GM12865 (cell line): ENCODE results near the gene NT5C.

ENCODE experiments used
- DNase-seq: peaks from one replicate; pipeline ENCODE4 v3.0.0; 2010; ENCODE audit warnings: low read depth
- H3K4me3 ChIP-seq: 2 replicates; pipeline ENCODE4 v1.5.1; 2011; ENCODE audit warnings: mild to moderate bottlenecking, low read depth, low read length, control low read depth
- TF ChIP-seq, protein P1 (sequence below): IDR thresholded peaks from 2 replicates; pipeline ENCODE4 v1.5.1; 2011; ENCODE audit warnings: low read length, control low read depth, low read depth, inconsistent platforms; ENCODE audit not compliant: insufficient read depth; ENCODE audit errors: missing control alignments

Gene NT5C

DNA sequence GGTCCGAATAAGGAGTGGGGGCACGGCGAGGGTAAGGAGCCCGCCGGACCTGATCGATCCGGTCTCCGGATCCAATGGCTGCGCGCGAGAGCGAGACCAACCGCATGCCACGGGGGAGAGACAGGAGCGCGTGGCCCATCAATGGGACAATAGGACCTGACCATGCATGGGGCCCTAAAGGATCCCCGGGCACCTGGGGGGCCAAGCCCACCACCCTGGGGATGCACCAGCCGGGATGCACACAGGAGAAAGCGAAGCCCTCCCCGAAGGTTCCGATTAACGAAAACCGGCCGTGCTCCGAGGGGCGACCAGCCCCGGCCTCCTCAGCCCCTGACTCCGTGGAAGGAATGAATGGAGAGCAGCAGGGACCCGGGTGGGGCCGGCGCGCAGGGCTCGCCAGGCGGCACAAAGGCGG lies 22.2 kb upstream of the NT5C start:
- peak overlapping the region; percentile 80 for H3K4me3 ChIP-seq
- TF ChIP-seq, protein P1, sequence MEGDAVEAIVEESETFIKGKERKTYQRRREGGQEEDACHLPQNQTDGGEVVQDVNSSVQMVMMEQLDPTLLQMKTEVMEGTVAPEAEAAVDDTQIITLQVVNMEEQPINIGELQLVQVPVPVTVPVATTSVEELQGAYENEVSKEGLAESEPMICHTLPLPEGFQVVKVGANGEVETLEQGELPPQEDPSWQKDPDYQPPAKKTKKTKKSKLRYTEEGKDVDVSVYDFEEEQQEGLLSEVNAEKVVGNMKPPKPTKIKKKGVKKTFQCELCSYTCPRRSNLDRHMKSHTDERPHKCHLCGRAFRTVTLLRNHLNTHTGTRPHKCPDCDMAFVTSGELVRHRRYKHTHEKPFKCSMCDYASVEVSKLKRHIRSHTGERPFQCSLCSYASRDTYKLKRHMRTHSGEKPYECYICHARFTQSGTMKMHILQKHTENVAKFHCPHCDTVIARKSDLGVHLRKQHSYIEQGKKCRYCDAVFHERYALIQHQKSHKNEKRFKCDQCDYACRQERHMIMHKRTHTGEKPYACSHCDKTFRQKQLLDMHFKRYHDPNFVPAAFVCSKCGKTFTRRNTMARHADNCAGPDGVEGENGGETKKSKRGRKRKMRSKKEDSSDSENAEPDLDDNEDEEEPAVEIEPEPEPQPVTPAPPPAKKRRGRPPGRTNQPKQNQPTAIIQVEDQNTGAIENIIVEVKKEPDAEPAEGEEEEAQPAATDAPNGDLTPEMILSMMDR = no peak
- peak; percentile 56 for DNase-seq

DNA sequence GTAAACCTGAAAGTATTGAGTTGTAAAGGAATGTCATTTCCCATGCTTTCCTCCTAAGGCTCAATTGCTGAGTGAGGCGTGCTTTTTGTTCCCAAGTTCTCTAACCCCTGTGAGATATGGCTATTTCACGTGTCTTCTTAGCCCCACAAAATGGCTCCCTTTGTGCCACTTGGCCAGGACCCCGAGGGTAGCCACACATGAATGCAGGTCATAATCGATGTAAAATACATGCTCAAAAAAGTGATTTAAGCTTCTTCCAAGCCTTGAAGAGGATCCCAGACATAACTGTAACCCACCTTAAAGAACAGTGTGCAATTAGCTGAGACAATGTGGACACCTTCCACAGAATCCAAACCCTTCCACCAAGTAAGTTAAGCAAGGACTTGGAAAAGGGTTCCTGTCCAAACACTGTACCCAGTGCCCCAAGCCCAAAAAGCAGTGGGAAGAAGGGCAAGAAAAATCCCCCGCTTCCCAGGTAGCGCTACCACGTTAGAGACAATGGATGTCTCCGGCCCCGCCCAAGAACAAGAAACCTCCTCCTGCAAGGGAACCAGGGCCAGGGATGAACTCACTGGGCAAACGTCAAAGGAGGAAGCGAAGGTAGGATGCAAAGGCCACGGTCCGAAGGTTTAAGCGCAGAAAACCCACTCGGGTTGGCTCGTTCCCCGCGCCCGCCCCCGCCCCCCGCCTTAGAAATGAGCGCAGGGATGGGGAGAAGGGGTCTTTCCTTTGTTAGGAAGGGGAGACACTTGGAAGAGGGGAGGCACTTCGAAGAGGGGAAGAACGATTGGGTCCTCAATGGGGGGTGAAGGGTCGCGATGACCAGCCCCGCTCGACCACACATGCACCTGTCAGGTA lies 21.6 kb upstream of the NT5C start:
- peak; percentile 68 for DNase-seq
- H3K4me3 ChIP-seq = peak overlapping the region; percentile 80
- TF ChIP-seq, protein P1 = no peak

- H3K4me3 ChIP-seq = peak overlapping the region; percentile 80
- TF ChIP-seq, protein P1 = no peak
- no peak for DNase-seq
Observed at GRCh38 chr17:75152523-75152921, 21.0 kb upstream of the NT5C start.

DNA sequence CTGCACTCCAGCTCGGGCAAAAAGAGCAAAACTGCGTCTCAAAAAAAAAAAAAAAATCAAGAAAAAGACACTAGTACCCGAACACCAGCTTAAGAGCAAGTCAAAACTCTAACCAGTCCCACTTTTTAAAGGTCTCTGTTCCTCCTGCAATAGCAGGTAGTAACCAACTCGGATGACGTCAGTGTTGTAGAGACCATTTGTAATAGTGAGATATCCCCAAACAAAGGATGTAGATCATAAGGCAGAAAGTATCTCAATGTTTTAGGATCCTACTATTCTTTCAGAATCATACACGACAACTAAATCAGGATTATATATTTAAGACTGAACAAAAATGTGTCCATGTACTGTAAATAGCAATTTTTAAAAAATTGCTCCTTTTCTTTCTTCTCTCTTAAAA lies 20.4 kb upstream of the NT5C start:
- no peak for DNase-seq
- H3K4me3 ChIP-seq = peak overlapping the region; percentile 80
- TF ChIP-seq, protein P1 = no peak

DNA sequence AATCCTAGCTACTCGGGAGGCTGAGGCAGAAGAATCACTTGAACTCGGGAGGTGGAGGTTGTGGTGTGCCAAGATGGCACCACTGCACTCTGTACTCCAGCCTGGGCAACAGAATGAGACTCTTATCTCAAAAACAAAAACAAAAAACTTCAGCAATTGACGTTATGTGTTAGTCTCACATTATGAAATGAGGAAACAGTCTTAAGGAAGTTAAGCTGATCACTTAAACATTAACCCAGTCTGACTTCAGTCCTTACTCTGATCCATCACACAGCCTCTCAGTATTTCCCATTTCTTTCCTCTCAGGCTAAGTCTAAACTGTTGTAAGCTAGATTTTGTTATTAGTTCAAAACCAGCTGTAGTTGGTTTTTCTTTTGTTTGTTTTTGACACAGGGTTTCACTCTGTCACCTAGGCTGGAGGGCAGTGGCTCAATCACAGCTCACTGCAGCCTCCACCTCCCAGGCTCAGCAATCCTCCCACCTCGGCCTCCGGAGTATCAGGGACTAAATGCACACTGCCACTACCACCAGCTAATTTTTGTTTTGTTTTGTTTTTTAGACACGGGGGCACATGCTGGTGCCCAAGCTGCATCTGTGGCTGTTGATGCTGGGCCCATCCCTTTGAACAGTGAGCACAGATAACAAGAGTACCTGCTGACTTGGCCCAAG lies 16.5 kb upstream of the NT5C start:
- no peak overlapping the region for H3K4me3 ChIP-seq
- TF ChIP-seq, protein P1 = no peak
- DNase-seq = no peak

GRCh38 chr17:75146592-75146991 lies 15.1 kb upstream of the NT5C start:
- TF ChIP-seq, protein P1 = no peak
- no peak overlapping the region for H3K4me3 ChIP-seq
- no peak for DNase-seq
